HFF-Myc (cell line): Measurements from ENCODE around the gene FAM240A.

Source experiments
- DNase-seq: peaks from one replicate; pipeline ENCODE4 v3.0.0-alpha.2; 2011; ENCODE audit warnings: low read depth; ENCODE audit errors: extremely low read depth
- H3K4me3 ChIP-seq: replicated peaks from 2 replicates; pipeline ENCODE4 v1.5.1; 2011; ENCODE audit warnings: low read depth, mild to moderate bottlenecking, control low read depth, low read length
- TF ChIP-seq, protein P1 (sequence below): IDR thresholded peaks from 2 replicates; pipeline ENCODE4 v1.5.1; 2012; ENCODE audit warnings: mild to moderate bottlenecking, low read depth, low read length, control low read depth; ENCODE audit errors: missing control alignments

FAM240A gene

DNA sequence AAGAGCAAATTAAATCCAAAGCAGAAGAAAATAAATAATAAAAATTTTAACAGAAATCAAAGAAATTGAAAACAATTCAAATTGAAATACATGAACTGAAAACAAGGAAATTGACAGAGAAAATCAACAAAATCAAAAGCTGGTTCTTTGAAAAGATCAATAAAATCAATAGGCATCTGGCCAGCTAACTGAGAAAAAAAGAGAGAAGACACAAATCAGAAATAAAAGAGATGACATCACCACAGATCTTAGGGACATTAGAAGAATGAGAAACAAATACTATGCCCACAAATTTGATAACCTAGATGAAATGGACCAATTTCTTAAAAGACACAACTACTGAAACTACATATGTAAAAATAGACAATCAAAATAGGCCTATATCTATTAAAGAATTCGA is 38.8 kb downstream of the FAM240A start:
- no peak for DNase-seq
- no peak overlapping the region for H3K4me3 ChIP-seq
- TF ChIP-seq, protein P1, sequence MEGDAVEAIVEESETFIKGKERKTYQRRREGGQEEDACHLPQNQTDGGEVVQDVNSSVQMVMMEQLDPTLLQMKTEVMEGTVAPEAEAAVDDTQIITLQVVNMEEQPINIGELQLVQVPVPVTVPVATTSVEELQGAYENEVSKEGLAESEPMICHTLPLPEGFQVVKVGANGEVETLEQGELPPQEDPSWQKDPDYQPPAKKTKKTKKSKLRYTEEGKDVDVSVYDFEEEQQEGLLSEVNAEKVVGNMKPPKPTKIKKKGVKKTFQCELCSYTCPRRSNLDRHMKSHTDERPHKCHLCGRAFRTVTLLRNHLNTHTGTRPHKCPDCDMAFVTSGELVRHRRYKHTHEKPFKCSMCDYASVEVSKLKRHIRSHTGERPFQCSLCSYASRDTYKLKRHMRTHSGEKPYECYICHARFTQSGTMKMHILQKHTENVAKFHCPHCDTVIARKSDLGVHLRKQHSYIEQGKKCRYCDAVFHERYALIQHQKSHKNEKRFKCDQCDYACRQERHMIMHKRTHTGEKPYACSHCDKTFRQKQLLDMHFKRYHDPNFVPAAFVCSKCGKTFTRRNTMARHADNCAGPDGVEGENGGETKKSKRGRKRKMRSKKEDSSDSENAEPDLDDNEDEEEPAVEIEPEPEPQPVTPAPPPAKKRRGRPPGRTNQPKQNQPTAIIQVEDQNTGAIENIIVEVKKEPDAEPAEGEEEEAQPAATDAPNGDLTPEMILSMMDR: no peak

GRCh38 chr3:46655271-46655670 is 42.9 kb downstream of the FAM240A start:
- DNase-seq: no peak
- no peak overlapping the region for H3K4me3 ChIP-seq
- TF ChIP-seq, protein P1: no peak

DNA sequence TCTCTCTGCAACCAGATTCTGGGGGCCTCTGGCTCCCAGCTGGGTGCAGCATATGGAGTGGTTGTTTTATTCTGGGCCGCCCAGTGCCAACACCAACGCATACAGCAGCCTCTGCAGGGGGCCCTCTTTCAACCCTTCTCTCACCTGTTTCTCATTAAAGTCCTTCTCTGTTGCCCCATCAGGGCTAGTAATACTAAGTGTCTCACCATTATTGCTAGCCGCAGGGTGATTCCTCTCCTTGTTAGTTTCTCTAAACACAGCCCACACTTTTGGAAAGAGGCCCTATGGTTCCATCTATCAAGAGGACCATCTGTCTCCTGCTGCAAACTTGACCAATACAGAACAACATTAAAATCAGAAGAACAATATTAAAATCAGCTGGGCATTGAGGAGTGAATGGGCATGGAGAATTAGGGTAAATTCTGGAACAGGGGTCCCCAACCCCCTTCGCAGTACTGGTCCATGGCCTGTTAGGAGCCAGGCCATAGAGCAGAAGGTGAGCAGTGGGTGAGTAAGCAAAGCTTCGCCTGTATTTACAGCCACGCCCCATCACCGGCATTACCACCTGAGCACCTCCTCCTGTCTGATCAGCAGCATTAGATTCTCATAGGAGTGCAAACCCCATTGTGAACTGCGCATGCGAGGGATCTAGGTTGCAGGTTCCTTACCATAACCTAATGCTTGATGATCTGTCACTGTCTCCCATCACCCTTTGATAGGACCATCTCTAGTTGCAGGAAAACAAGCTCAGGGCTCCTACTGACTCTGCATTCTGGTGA is 44.6 kb downstream of the FAM240A start:
- H3K4me3 ChIP-seq: no peak overlapping the region
- TF ChIP-seq, protein P1: no peak
- peak; percentile 56 for DNase-seq

GRCh38 chr3:46659285-46659684 is 47.0 kb downstream of the FAM240A start:
- DNase-seq: no peak
- TF ChIP-seq, protein P1: no peak
- no peak overlapping the region for H3K4me3 ChIP-seq

GRCh38 chr3:46660003-46660402 is 47.7 kb downstream of the FAM240A start:
- H3K4me3 ChIP-seq: no peak overlapping the region
- DNase-seq: no peak
- TF ChIP-seq, protein P1: no peak

GRCh38 chr3:46660543-46661523 is 48.5 kb downstream of the FAM240A start:
- no peak for DNase-seq
- H3K4me3 ChIP-seq: no peak overlapping the region
- TF ChIP-seq, protein P1: no peak
